Pancreas (tissue), 10 donors: ENCODE results near the gene ZDHHC11. TPM values are rescaled to one million over a fixed set of nuclear protein-coding genes. Genes with fewer than 3 reads are reported as not detected.
"Not testable (repeated sequence)": the region's sequence is repeated elsewhere in the genome, so short reads cannot be mapped to it uniquely, and the experiment has no call there.

Source experiments
- ATAC-seq, 4 donors: fragments of 200-7000 bp; cut with Tn5 transposase; one replicate each; pipeline versions ENCODE4 v1.8.0 to v1.9.1; 2020; ENCODE audit warnings: mild to moderate bottlenecking in 4 of 4, moderate library complexity in 4 of 4
- DNase-seq, 6 donors: peaks; one replicate each; pipeline ENCODE4 v3.0.0-alpha.2; 2020
- FAIRE-seq: peaks from 2 replicates; lab custom pipeline; 2012; peaks lifted over from hg19 to GRCh38; lab: Jason Lieb, UNC
- H3K27ac ChIP-seq, 4 donors: fragments of 200-600 bp; sonication (generic); 1 replicate in 3 of 4; 2 replicates in 1 of 4; pipeline versions ENCODE4 v1.5.0 to v1.8.0; 2020
- H3K27me3 ChIP-seq, 4 donors: fragments of 200-600 bp; one replicate each; pipeline ENCODE4 v1.8.0; 2021
- H3K36me3 ChIP-seq, 3 donors: fragments of 200-600 bp; sonication (generic) in 1 of 3; one replicate each; pipeline versions ENCODE4 v1.5.0 to v1.8.0; 2020 to 2021
- H3K4me1 ChIP-seq, 3 donors: fragments of 200-600 bp; one replicate each; pipeline ENCODE4 v1.8.0; 2021
- H3K4me3 ChIP-seq, 4 donors: fragments of 200-600 bp; sonication (generic) in 2 of 4; one replicate each; pipeline versions ENCODE4 v1.5.0 to v1.8.0; 2020 to 2021
- H3K9me3 ChIP-seq, 4 donors: fragments of 200-600 bp; one replicate each; pipeline ENCODE4 v1.8.0; 2021
- WGBS, 2 donors: extraction: QIAGEN DNeasy Blood & Tissue Kit; methylation state at CpG; one replicate each; pipeline ENCODE4 v1.1.7; 2013; 5-methylcytosine and 5-hydroxymethylcytosine counted together
- intact Hi-C, 3 donors: fragments of 100-400 bp; cut with DNase I; formaldehyde crosslinking; loops; one replicate each; pipeline versions ENCODE4 v1.11.1 to v1.14.2; 2022
- polyA plus RNA-seq, 2 donors: library from polyadenylated mRNA; stranded (reverse); fragments of 200-250 nt; gene quantifications; one replicate each; pipeline ENCODE4 v1.2.3, GENCODE V29; 2013
- total RNA-seq, 6 donors: library from RNA; stranded (reverse); fragmentation: NEBNext Ultra II Directional in 4 of 6; extraction: Animal tissue kit (Norgen Biotek cat#: 25700) in 4 of 6; gene quantifications; one replicate each; pipeline versions ENCODE4 v1.2.1 to v1.2.4, GENCODE V29; 2021 to 2023
- TF ChIP-seq, protein P1 (sequence below), 4 donors: fragments of 200-600 bp; sonication (generic) in 3 of 4; IDR thresholded peaks; one replicate each; pipeline versions ENCODE4 v1.5.0 to v1.8.0; 2021; ENCODE audit warnings: antibody characterized with exemption in 4 of 4
- donor health status: healthy with polysubstance abuse.
- donor health status: DM: no; HTN: no; CAD: no; lungs with moderate emphysema.
- donor health status: DM: no; HTN: no; CAD: no.
- donor health status: control.
- donor health status: control.
- donor health status: Bipolar disorder and iron deficiency.
- donor health status: DM: yes; HTN: yes; CAD: no.
- donor health status: DM: no; HTN: no; CAD: no.
- donor health status: DM: no; HTN: no; CAD: no.
- donor health status: DM: yes; HTN: yes; CAD: no.

ZDHHC11 gene
- total and polyA plus RNA-seq, 8 donors = 3.6 to 18.1 (median 7.8) TPM

DNA sequence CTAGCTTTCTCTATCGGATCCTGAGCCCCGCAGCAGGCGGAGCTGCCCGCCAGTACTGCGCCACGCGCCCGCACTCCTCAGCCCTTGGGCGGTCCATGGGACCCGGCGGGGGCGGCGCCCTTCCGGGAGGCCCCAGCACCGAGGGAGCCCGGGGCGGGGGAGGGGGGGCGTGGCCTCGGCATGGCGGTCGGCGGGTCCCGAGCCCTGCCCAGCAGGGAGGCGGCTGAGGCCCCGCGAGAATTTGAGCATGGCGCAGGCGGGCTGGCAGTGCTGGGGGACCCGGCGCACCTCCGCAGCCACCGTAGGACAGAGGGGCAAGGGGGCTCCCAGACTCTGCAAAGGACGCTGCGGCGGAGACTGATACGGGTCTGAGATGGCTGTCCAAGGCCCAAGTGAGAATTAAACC, 73.0 kb downstream of the ZDHHC11 start:
- H3K9me3 ChIP-seq = no peaks in the 10 kb centered on the region
- no peaks in the 10 kb centered on the region for H3K27me3 ChIP-seq
- intact Hi-C loops = loop anchor here in 1 of 3 donors (10.0 kb wide), 1 partner anchor 93 kb away; no protein-coding TSS in a partner anchor
- ATAC-seq (no peak), FAIRE-seq (no peak), DNase-seq (peak in 4 of 6 donors; percentile 26 to 64 (median 63))
- H3K4me1 ChIP-seq = peaks cover 0 to 7% (median 5%) of the 10 kb centered on the region in 3 donors
- no peak overlapping the region for H3K4me3 ChIP-seq
- H3K27ac ChIP-seq = no peak overlapping the region
- WGBS, 2 donors = 92 to 94% methylated on average over 30 to 36 of the region's 36 CpGs
- TF ChIP-seq, protein P1, sequence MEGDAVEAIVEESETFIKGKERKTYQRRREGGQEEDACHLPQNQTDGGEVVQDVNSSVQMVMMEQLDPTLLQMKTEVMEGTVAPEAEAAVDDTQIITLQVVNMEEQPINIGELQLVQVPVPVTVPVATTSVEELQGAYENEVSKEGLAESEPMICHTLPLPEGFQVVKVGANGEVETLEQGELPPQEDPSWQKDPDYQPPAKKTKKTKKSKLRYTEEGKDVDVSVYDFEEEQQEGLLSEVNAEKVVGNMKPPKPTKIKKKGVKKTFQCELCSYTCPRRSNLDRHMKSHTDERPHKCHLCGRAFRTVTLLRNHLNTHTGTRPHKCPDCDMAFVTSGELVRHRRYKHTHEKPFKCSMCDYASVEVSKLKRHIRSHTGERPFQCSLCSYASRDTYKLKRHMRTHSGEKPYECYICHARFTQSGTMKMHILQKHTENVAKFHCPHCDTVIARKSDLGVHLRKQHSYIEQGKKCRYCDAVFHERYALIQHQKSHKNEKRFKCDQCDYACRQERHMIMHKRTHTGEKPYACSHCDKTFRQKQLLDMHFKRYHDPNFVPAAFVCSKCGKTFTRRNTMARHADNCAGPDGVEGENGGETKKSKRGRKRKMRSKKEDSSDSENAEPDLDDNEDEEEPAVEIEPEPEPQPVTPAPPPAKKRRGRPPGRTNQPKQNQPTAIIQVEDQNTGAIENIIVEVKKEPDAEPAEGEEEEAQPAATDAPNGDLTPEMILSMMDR (IDR thresholded peaks at IDR 0.05) = no peak
- H3K36me3 ChIP-seq = no peaks in the 10 kb centered on the region

DNA sequence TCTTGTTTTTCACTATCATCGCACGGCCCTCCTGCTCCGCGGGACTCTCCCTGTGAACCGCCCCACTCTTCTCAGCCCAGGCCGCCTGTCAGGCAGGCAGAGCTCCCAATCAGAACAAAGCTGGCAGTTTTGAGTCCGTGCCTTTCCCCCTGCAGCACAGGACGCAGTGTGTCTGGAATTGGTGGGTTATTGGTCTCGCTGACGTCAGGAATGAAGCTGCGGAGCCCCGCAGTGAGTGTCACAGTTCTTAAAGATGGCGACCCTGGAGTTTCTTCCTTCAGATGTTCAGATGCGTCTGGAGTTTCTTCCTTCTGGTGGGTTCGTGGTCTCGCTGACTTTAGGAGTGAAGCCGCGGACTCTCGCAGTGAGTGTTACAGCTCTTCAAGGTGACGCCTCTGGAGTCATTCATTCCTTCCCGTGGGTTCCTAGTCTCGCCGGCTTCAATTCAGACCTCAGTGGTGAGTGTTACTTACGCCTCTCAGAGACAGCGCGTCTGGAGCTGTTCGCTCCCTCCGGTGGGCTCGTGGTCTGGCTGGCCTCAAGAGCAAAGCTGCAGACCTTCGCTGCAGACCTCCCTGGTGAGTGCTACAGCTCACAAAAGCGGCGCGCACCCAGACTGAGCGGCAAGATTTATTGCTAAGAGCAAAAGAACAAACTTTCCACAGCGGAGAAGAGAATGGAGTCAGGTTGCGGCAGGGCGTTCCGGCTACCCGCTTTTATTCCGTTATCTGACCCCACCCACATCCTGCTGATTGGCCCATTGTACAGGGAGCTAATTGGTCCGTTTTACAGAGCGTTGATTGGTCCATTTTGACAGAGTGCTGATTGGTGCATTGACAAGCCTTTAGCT, 73.7 kb downstream of the ZDHHC11 start:
- intact Hi-C loops = loop anchor here in 1 of 3 donors (10.0 kb wide), 1 partner anchor 92 kb away; no protein-coding TSS in a partner anchor
- Histone ChIP-seq H3K9me3 (no peaks in the 10 kb centered on the region), H3K27ac (no peak overlapping the region), H3K4me3 (no peak overlapping the region), H3K4me1 (peaks cover 0 to 7% (median 5%) of the 10 kb centered on the region in 3 donors), H3K36me3 (no peaks in the 10 kb centered on the region), H3K27me3 (no peaks in the 10 kb centered on the region)
- ATAC-seq = no peak
- TF ChIP-seq, protein P1 (IDR thresholded peaks at IDR 0.05) = no peak
- WGBS, 2 donors = 88 to 93% methylated on average over 42 of the region's 42 CpGs
- peak in 4 of 6 donors; percentile 17 to 62 (median 26) for DNase-seq
- no peak for FAIRE-seq

DNA sequence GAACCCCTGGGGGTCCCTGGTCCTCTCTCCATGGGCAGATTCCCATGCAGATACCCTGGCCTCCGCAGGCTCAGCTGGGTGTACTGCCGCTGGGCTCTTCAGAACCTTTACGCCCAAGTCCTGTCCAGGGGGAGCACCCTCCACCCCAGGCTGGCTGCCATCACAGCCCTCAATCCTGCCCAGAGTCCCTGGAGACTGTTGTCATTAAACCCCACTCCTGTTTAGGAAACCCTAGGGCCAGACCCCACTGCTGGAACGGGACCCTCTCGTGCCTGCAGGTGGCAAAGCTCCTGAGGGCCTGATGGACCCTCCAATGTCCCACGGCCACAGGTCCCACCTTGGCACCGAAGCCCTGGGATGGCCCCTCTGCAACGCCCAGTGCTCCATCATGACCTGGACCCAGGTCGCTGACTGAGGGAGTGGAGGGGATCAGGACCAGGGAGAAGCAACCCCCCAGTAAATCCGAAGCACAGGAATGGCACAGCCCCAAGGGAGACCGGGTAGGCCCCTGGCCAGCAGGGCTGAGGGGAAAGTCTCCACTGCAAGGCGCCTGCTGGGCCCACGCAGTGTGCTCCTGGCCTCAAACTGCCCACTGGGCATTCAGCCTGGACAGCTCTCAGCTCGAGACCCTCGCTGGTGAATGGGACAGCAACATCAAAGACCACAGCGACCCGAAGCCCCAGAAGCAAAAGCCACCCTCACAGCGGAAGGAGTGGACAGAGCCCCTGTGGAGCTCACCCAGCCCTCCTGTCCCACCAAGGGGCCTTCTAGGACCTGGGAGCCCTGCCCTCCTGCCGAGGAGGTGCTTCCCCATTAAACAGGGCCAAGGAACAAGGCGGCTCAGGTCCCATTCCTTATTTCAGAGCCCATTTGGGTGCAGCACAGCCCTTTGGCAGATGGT, 74.6 kb downstream of the ZDHHC11 start:
- DNase-seq (peak in 3 of 6 donors; percentile 42 to 64 (median 51)), ATAC-seq (no peak), FAIRE-seq (no peak)
- Histone ChIP-seq H3K36me3 (no peaks in the 10 kb centered on the region), H3K27me3 (no peaks in the 10 kb centered on the region), H3K4me3 (no peak overlapping the region), H3K4me1 (peaks cover 0 to 7% (median 5%) of the 10 kb centered on the region in 3 donors), H3K27ac (no peak overlapping the region), H3K9me3 (no peaks in the 10 kb centered on the region)
- 92 to 96% methylated on average over 17 to 20 of the region's 20 CpGs for WGBS, 2 donors
- intact Hi-C loops = loop anchor here in 1 of 3 donors (10.0 kb wide), 1 partner anchor 91 kb away; no protein-coding TSS in a partner anchor
- TF ChIP-seq, protein P1 (IDR thresholded peaks at IDR 0.05) = no peak

DNA sequence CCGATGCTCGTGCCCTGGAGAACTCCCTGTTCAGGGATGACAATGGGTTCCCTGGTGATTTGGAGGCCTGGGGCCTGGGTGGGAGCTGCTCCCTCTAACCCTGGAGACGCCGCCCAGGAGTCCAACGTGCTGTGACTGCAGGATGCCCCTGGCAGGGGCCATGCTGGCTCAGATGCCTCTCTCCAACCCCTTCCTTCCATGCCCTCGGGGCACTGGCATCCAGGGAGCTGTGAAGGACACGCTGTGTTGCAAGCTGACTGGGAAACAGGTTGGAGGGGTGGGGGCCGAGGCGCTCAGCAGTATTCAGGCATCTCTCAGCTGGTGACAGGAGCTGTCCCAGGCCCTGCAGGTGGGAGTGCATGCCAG, 75.2 kb downstream of the ZDHHC11 start:
- peak in 2 of 6 donors; percentile 40 to 49 for DNase-seq
- not testable (repeated sequence) for H3K4me1 ChIP-seq, FAIRE-seq, ATAC-seq, H3K4me3 ChIP-seq, H3K27ac ChIP-seq, H3K36me3 ChIP-seq, H3K9me3 ChIP-seq, H3K27me3 ChIP-seq
- intact Hi-C loops = loop anchor here in 1 of 3 donors (10.0 kb wide), 1 partner anchor 91 kb away; no protein-coding TSS in a partner anchor
- 84 to 87% methylated on average over 5 to 7 of the region's 9 CpGs for WGBS, 2 donors

DNA sequence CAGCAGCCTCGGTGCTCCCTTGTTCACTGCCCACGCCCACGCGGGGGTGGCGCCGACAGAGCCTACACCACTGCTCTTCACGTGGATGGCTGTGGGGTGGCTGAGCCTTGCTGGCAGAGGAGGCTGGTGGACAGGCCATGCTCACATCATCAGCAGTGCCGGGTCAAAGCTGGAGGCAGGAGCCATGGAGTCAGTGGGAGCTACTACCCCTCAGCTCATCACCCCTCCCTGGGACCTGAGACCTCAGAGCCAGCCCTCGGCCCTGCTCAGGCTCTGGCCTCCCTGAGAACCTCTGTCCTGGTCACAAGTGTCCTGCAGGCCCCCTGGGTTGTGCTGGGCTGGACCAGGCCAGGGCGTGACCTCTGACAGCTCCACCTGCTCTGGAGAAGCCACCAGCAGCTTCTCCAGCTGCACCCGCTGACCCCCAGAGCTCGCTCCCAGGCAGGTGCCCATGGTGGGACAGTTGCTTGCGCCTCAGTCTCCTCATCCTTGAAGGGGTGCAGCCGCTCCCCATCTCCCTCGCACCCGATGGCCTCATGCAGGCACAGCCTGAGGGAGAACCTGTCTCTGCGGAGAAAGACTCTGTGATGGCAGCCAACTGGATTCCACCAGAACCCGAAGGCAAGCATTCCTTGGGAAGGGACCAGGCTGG, 75.8 kb downstream of the ZDHHC11 start:
- H3K27ac ChIP-seq, H3K4me3 ChIP-seq, ATAC-seq, H3K4me1 ChIP-seq, H3K9me3 ChIP-seq, H3K27me3 ChIP-seq, FAIRE-seq, H3K36me3 ChIP-seq: not testable (repeated sequence)
- peak in 3 of 6 donors; percentile 27 to 63 (median 48) for DNase-seq
- intact Hi-C loops = loop anchor here in 1 of 3 donors (10.0 kb wide), 1 partner anchor 90 kb away; no protein-coding TSS in a partner anchor
- 87 to 92% methylated on average over 17 to 18 of the region's 18 CpGs for WGBS, 2 donors

DNA sequence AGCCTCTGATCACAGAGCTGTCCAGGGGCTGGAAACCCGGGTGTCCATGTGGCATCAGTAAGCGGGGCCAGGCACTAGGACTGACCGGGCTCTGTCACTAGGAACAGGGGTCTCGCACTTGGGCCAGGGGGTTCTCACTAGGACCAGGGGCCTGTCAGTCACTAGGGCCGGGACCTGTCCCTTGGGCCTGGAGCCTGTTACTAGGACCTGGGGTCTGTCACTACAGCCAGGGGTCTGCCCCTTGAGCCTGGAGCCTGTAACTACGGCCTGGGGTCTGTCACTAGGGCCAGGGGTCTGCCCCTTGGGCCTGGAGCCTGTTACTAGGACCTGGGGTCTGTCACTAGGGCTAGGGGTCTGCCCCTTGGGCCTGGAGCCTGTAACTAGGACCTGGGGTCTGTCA, 76.5 kb downstream of the ZDHHC11 start:
- intact Hi-C loops = loop anchor here in 1 of 3 donors (10.0 kb wide), 1 partner anchor 90 kb away; no protein-coding TSS in a partner anchor
- not testable (repeated sequence) for ATAC-seq, H3K4me3 ChIP-seq, H3K27me3 ChIP-seq, H3K9me3 ChIP-seq, H3K36me3 ChIP-seq, H3K4me1 ChIP-seq, H3K27ac ChIP-seq, FAIRE-seq
- peak in 3 of 6 donors; percentile 20 to 52 (median 46) for DNase-seq
- 82 to 89% methylated on average over 6 of the region's 6 CpGs for WGBS, 2 donors
